HEK293 (cell line): Measurements from ENCODE around the gene USP24.

Experiments
- CTCF ChIA-PET: fragments of 350-600 bp; formaldehyde crosslinking; extraction: SDS; loops from one replicate; lab custom pipeline; 2021; ENCODE audit warnings: antibody characterized with exemption; lab: Yijun Ruan, JAX
- POLR2A ChIA-PET: fragments of 300-600 bp; formaldehyde crosslinking; extraction: SDS; loops from one replicate; lab custom pipeline; 2020; ENCODE audit warnings: antibody characterized with exemption, inconsistent platforms; lab: Yijun Ruan, JAX
- H3K27ac ChIP-seq: fragments of 200-500 bp; sonication (Bioruptor generic); 2 replicates; pipeline ENCODE4 v1.5.1; 2014; ENCODE audit warnings: low read depth, low read length, control low read depth, inconsistent platforms; ENCODE audit errors: extremely low read depth
- H3K36me3 ChIP-seq, 2 experiments: fragments of 200-500 bp in 1 of 2; sonication (Bioruptor generic) in 1 of 2; 1 replicate in 1 of 2; 2 replicates in 1 of 2; pipeline ENCODE4 v1.5.1; 2014 to 2017; ENCODE audit warnings: inconsistent platforms in 2 of 2, low read length in 2 of 2; ENCODE audit not compliant: control insufficient read depth in 2 of 2, insufficient read depth in 1 of 2
- H3K4me1 ChIP-seq: fragments of 200-500 bp; sonication (Bioruptor generic); 2 replicates; pipeline ENCODE4 v1.5.1; 2014; ENCODE audit warnings: mild to moderate bottlenecking, low read length, inconsistent platforms; ENCODE audit not compliant: control insufficient read depth, insufficient read depth
- H3K4me3 ChIP-seq: 2 replicates; pipeline ENCODE4 v1.5.1; 2011; ENCODE audit warnings: low read depth, mild to moderate bottlenecking, control low read depth, low read length, moderate library complexity
- H3K9me3 ChIP-seq: fragments of 200-500 bp; sonication (Bioruptor generic); 2 replicates; pipeline ENCODE4 v1.5.1; 2014; ENCODE audit warnings: low read depth, low read length, inconsistent platforms; ENCODE audit not compliant: control insufficient read depth, insufficient read depth
- KLF7 ChIP-seq: fragments of 450-650 bp; formaldehyde crosslinking; IDR thresholded peaks from 2 replicates; pipeline ENCODE4 v1.5.1; 2016; ENCODE audit warnings: missing biosample characterization, missing genetic modification characterization, borderline replicate concordance
- PRDM4 ChIP-seq: fragments of 450-650 bp; formaldehyde crosslinking; IDR thresholded peaks from 2 replicates; pipeline ENCODE4 v1.5.1; 2017; ENCODE audit warnings: missing biosample characterization, missing genetic modification characterization
- TRIM28 ChIP-seq: IDR thresholded peaks from 2 replicates; pipeline ENCODE4 v1.6.1; 2011; ENCODE audit warnings: low read length, control low read depth, borderline replicate concordance
- TSHZ1 ChIP-seq: fragments of 450-650 bp; formaldehyde crosslinking; IDR thresholded peaks from 2 replicates; pipeline ENCODE4 v1.5.1; 2016; ENCODE audit warnings: missing biosample characterization, missing genetic modification characterization, borderline replicate concordance
- ZFP37 ChIP-seq: fragments of 450-650 bp; formaldehyde crosslinking; IDR thresholded peaks from 2 replicates; pipeline ENCODE4 v1.5.1; 2016; ENCODE audit warnings: missing biosample characterization, missing genetic modification characterization
- ZNF114 ChIP-seq: fragments of 450-650 bp; formaldehyde crosslinking; IDR thresholded peaks from 2 replicates; pipeline ENCODE4 v1.5.0; 2017; ENCODE audit warnings: missing biosample characterization, missing genetic modification characterization
- ZNF2 ChIP-seq: fragments of 450-650 bp; formaldehyde crosslinking; IDR thresholded peaks from 2 replicates; pipeline ENCODE4 v1.5.1; 2016; ENCODE audit warnings: missing biosample characterization, missing genetic modification characterization
- ZNF214 ChIP-seq: fragments of 450-650 bp; formaldehyde crosslinking; IDR thresholded peaks from 2 replicates; pipeline ENCODE4 v1.5.1; 2017; ENCODE audit warnings: missing biosample characterization, mild to moderate bottlenecking, missing genetic modification characterization, borderline replicate concordance
- ZNF26 ChIP-seq: fragments of 450-650 bp; formaldehyde crosslinking; IDR thresholded peaks from 2 replicates; pipeline ENCODE4 v1.5.1; 2016; ENCODE audit warnings: missing biosample characterization, missing genetic modification characterization
- ZNF324 ChIP-seq: fragments of 450-650 bp; formaldehyde crosslinking; IDR thresholded peaks from 2 replicates; pipeline ENCODE4 v1.5.1; 2016; ENCODE audit warnings: missing biosample characterization, missing genetic modification characterization
- ZNF596 ChIP-seq: fragments of 450-650 bp; IDR thresholded peaks from 2 replicates; pipeline ENCODE4 v1.5.0; 2018; ENCODE audit warnings: missing biosample characterization, mild to moderate bottlenecking, missing genetic modification characterization, moderate library complexity
- ZNF830 ChIP-seq: fragments of 450-650 bp; IDR thresholded peaks from 2 replicates; pipeline ENCODE4 v1.5.0; 2018; ENCODE audit warnings: missing biosample characterization, missing genetic modification characterization, low read depth, mild to moderate bottlenecking, moderate library complexity
- ZXDB ChIP-seq: fragments of 450-650 bp; formaldehyde crosslinking; IDR thresholded peaks from 2 replicates; pipeline ENCODE4 v1.5.1; 2016; ENCODE audit warnings: missing biosample characterization, missing genetic modification characterization
- TF ChIP-seq, protein P1 (sequence below): fragments of 450-650 bp; formaldehyde crosslinking; IDR thresholded peaks from 2 replicates; pipeline ENCODE4 v1.5.1; 2016; ENCODE audit warnings: missing biosample characterization, missing genetic modification characterization

Gene USP24

GRCh38 chr1:55092475-55092874, 122.7 kb downstream of the USP24 start (continued):
- TF ChIP-seq, protein P1, sequence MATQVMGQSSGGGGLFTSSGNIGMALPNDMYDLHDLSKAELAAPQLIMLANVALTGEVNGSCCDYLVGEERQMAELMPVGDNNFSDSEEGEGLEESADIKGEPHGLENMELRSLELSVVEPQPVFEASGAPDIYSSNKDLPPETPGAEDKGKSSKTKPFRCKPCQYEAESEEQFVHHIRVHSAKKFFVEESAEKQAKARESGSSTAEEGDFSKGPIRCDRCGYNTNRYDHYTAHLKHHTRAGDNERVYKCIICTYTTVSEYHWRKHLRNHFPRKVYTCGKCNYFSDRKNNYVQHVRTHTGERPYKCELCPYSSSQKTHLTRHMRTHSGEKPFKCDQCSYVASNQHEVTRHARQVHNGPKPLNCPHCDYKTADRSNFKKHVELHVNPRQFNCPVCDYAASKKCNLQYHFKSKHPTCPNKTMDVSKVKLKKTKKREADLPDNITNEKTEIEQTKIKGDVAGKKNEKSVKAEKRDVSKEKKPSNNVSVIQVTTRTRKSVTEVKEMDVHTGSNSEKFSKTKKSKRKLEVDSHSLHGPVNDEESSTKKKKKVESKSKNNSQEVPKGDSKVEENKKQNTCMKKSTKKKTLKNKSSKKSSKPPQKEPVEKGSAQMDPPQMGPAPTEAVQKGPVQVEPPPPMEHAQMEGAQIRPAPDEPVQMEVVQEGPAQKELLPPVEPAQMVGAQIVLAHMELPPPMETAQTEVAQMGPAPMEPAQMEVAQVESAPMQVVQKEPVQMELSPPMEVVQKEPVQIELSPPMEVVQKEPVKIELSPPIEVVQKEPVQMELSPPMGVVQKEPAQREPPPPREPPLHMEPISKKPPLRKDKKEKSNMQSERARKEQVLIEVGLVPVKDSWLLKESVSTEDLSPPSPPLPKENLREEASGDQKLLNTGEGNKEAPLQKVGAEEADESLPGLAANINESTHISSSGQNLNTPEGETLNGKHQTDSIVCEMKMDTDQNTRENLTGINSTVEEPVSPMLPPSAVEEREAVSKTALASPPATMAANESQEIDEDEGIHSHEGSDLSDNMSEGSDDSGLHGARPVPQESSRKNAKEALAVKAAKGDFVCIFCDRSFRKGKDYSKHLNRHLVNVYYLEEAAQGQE (tag by site-specific recombination) = no peak
- TF ChIP-seq, all 188 proteins: peak for 0

DNA sequence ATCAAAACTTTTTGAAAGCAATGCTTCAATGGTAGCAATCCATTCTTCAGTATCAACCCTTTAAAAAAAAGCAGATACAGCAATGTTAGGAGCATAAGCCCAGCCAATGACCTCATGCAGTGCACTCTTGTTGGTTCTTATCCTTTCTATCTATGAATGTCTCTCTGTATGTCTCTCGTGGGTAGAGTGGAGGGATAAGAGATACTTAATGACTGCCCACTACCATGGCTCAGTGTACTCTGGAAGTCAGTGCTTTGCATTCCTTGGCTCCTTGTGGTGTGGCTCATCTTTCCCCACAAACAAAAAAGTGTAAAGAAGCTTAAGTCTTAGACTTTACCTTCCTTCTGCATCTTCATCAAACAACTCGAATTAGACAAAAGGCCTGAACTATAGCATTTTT, 125.5 kb downstream of the USP24 start:
- TF ChIP-seq PRDM4 (tag by site-specific recombination) = no peak
- TF ChIP-seq ZXDB (tag by site-specific recombination) = no peak
- TF ChIP-seq ZFP37 (tag by site-specific recombination) = no peak
- CTCF ChIA-PET = interaction anchor here (1.8 kb wide), 1 partner anchor 19 kb away, joined by 4 read pairs; no protein-coding TSS in a partner anchor
- Histone ChIP-seq H3K36me3 (peaks cover 55 to 93% of the 10 kb centered on the region in 2 experiments), H3K4me3 (no peak overlapping the region), H3K27ac (no peak overlapping the region), H3K9me3 (no peaks in the 10 kb centered on the region), H3K4me1 (no peaks in the 10 kb centered on the region)
- POLR2A ChIA-PET = no interaction called here

GRCh38 chr1:55088413-55088812, 126.8 kb downstream of the USP24 start:
- POLR2A ChIA-PET = no interaction called here
- H3K36me3 ChIP-seq = peaks cover 57 to 93% of the 10 kb centered on the region in 2 experiments

More at GRCh38 chr1:55088413-55088812, 126.8 kb downstream of the USP24 start:
- no peak for TF ChIP-seq KLF7
- no peak for TF ChIP-seq ZNF596 (tag by site-specific recombination)
- TF ChIP-seq TRIM28 = no peak
- no peak for TF ChIP-seq ZNF2 (tag by site-specific recombination)
- TF ChIP-seq ZNF324 = no peak
- TF ChIP-seq ZNF830 (tag by site-specific recombination) = no peak
- no peak for TF ChIP-seq TSHZ1 (tag by site-specific recombination)
- no peak for TF ChIP-seq ZNF114 (tag by site-specific recombination)
- no peak for TF ChIP-seq ZNF26 (tag by site-specific recombination)
- TF ChIP-seq ZNF214 (tag by site-specific recombination) = no peak
- H3K9me3 ChIP-seq = no peaks in the 10 kb centered on the region
- no peak overlapping the region for H3K27ac ChIP-seq
- CTCF ChIA-PET = interaction anchor here (0.7 kb wide), 1 partner anchor 287 kb away, joined by 3 read pairs; no protein-coding TSS in a partner anchor
- no peak overlapping the region for H3K4me3 ChIP-seq
- no peaks in the 10 kb centered on the region for H3K4me1 ChIP-seq
